Ovary (tissue), 9 donors: Measurements from ENCODE around the gene CRIM1. TPM values are rescaled to one million over a fixed set of nuclear protein-coding genes. Genes with fewer than 3 reads are reported as not detected.
A peak's percentile ranks its signal among the peaks of the same experiment; 100 is the strongest.

ENCODE experiments used
- DNase-seq, 5 donors: peaks; one replicate each; pipeline ENCODE4 v3.0.0-alpha.2; 2019 to 2020
- H3K27ac ChIP-seq, 2 donors: fragments of 200-600 bp; one replicate each; pipeline versions ENCODE4 v1.5.1 to v1.8.0; 2019 to 2022
- H3K27me3 ChIP-seq: fragments of 200-600 bp; one replicate; pipeline ENCODE4 v1.8.0; 2022
- H3K36me3 ChIP-seq: fragments of 200-600 bp; sonication (generic); one replicate; pipeline ENCODE4 v1.5.1; 2019
- H3K4me1 ChIP-seq: one replicate; pipeline ENCODE4 v1.8.1; 2013; ENCODE audit warnings: mild to moderate bottlenecking, moderate library complexity; ENCODE audit not compliant: insufficient read depth
- H3K4me3 ChIP-seq: fragments of 200-600 bp; sonication (generic); one replicate; pipeline ENCODE4 v1.5.1; 2017
- H3K9me3 ChIP-seq, 2 donors: fragments of 200-600 bp in 1 of 2; sonication (generic) in 1 of 2; one replicate each; pipeline versions ENCODE4 v1.5.1 to v1.8.1; 2013 to 2019; ENCODE audit warnings: mild to moderate bottlenecking in 1 of 2, moderate library complexity in 1 of 2
- EP300 ChIP-seq: sonication (generic); formaldehyde crosslinking; IDR thresholded peaks from one replicate; pipeline ENCODE4 v1.6.1; 2017; ENCODE audit warnings: antibody characterized with exemption
- POLR2A ChIP-seq: fragments of 450-650 bp; IDR thresholded peaks from one replicate; pipeline ENCODE4 v1.6.1; 2017; ENCODE audit warnings: antibody characterized with exemption, mild to moderate bottlenecking, moderate library complexity
- WGBS, 3 donors: extraction: QIAGEN DNeasy Blood & Tissue Kit in 1 of 3; methylation state at CpG; one replicate each; pipeline versions ENCODE4 v1.1.5 to v1.1.7; 2013 to 2017; 5-methylcytosine and 5-hydroxymethylcytosine counted together
- intact Hi-C, 4 donors: fragments of 100-400 bp; cut with DNase I; formaldehyde crosslinking; loops; one replicate each; pipeline versions ENCODE4 v1.11.0 to v1.15.1; 2022 to 2023
- polyA plus RNA-seq, 2 donors: library from polyadenylated mRNA; stranded (reverse); fragments of 200-250 nt in 1 of 2; fragments of 350-450 nt in 1 of 2; fragmentation: Illumina TruSeq in 1 of 2; extraction: RNeasy Lipid Tissue Mini Kit (QIAGEN cat#74804) in 1 of 2; gene quantifications; one replicate each; pipeline ENCODE4 v1.2.3, GENCODE V29; 2013 to 2014
- total RNA-seq, 7 donors: library from RNA; depleted of rRNA in 2 of 7; stranded (reverse); fragments of >200 nt in 2 of 7; fragmentation: NEBNext Ultra II Directional in 3 of 7; extraction: Animal tissue kit (Norgen Biotek cat#: 25700) in 3 of 7; gene quantifications; one replicate each; pipeline versions ENCODE4 v1.1.0 to v1.2.4, GENCODE V29; 2016 to 2023
- TF ChIP-seq, protein P1 (sequence below), 3 donors: fragments of 450-650 bp in 2 of 3; fragments of 200-600 bp in 1 of 3; IDR thresholded peaks; one replicate each; pipeline versions ENCODE4 v1.5.1 to v1.8.0; 2016 to 2022; ENCODE audit warnings: antibody characterized with exemption in 3 of 3, mild to moderate bottlenecking in 1 of 3
- donor health status: DM: no; HTN: no; CAD: no; lungs with moderate emphysema.
- donor health status: DM: no; HTN: no; CAD: no.
- donor health status: Bipolar disorder and iron deficiency.
- donor health status: DM: yes; HTN: yes; CAD: no.
- donor health status: DM: no; HTN: no; CAD: no.
- donor health status: DM: yes; HTN: yes; CAD: no.

CRIM1 gene
- total and polyA plus RNA-seq, 9 donors = 38.4 to 134 (median 65.0) TPM

DNA sequence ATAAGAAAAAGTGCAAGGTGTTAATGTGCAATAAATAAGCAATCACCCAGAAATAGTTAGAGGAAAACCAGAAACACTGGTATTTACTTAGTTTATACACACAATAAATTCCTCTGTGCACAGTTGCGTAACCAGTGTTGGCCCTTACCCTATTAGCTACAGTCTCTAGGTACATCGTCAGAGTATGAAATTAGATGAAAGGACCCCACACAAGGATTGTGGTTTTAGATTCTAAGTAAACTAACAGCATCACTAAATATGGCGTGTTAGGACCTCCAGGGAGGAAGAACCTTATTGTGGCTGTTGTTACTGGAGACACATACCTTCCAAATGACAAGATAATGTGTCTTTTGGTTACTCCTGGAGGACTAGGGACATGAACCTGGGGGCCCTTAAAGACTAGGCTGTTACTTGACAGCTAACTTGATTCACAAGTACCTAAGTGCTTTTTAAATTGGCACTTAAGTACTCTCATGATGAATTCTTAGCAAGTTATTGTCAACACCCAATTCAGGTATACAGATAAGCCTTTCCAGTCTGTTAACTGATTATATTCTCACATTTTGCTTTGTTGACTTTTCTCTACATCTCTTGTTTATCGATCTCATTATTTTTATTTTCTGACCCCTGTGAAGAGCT, 127.1 kb downstream of the CRIM1 start:
- intact Hi-C loops = no loop called here
- TF ChIP-seq EP300 = no peak
- TF ChIP-seq, protein P1, sequence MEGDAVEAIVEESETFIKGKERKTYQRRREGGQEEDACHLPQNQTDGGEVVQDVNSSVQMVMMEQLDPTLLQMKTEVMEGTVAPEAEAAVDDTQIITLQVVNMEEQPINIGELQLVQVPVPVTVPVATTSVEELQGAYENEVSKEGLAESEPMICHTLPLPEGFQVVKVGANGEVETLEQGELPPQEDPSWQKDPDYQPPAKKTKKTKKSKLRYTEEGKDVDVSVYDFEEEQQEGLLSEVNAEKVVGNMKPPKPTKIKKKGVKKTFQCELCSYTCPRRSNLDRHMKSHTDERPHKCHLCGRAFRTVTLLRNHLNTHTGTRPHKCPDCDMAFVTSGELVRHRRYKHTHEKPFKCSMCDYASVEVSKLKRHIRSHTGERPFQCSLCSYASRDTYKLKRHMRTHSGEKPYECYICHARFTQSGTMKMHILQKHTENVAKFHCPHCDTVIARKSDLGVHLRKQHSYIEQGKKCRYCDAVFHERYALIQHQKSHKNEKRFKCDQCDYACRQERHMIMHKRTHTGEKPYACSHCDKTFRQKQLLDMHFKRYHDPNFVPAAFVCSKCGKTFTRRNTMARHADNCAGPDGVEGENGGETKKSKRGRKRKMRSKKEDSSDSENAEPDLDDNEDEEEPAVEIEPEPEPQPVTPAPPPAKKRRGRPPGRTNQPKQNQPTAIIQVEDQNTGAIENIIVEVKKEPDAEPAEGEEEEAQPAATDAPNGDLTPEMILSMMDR (IDR thresholded peaks at IDR 0.05) = no peak
- TF ChIP-seq POLR2A = no peak

DNA sequence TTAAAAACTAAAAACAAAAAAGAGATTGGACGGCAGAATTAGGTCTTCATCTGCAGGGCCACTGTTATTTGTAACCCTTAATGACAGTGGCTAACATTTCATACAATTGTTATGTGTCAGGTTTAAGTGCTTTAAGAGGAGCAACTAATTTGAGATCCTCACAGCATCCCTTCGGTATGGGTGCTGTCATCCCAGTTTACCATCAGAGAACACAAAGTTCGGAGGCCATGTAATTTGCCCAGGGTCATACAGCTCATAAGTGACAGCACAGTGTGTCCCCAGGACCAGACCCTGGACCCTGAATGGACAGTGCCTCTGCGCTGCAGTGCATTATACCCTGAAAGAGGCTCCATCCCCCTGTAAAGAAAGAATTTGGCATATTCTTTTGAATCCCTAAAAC, 127.7 kb downstream of the CRIM1 start:
- intact Hi-C loops = no loop called here
- Histone ChIP-seq H3K4me1 (peaks cover 10% of the 10 kb centered on the region), H3K27ac (no peak overlapping the region), H3K4me3 (no peak overlapping the region), H3K36me3 (no peaks in the 10 kb centered on the region), H3K9me3 (no peaks in the 10 kb centered on the region), H3K27me3 (no peaks in the 10 kb centered on the region)
- 96 to 97% (median 97%) methylated on average over 4 of the region's 4 CpGs for WGBS, 3 donors
- DNase-seq = no peak
- TF ChIP-seq, protein P1 (IDR thresholded peaks at IDR 0.05) = no peak
- TF ChIP-seq POLR2A = no peak
- no peak for TF ChIP-seq EP300

More for the DNA sequence above, 127.1 kb downstream of the CRIM1 start:
- 80 to 84% (median 80%) methylated on average over 4 of the region's 4 CpGs for WGBS, 3 donors
- H3K27me3 ChIP-seq = no peaks in the 10 kb centered on the region
- no peaks in the 10 kb centered on the region for H3K36me3 ChIP-seq
- no peak overlapping the region for H3K27ac ChIP-seq
- peaks cover 10% of the 10 kb centered on the region for H3K4me1 ChIP-seq
- DNase-seq = no peak
- no peak overlapping the region for H3K4me3 ChIP-seq
- H3K9me3 ChIP-seq = no peaks in the 10 kb centered on the region

DNA sequence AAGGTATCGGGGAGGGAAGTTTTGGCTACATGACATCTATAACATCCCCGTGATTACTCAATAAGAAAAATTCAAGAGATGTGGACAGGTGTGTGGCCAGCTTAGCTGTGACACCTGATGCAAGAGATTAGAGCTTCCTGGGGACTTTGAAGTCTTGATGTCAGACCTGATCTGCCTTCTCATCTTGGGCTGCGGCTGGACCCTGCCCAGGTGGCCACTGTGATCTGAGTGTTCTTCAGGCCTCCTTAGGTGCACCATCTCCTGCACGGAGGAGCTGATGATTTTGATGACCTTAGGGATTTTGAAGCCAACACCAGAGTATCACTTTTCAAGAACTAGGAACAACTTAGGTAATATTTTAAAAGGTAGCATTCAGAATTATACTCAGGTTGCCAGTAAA, 128.9 kb downstream of the CRIM1 start:
- intact Hi-C loops = no loop called here
- no peak overlapping the region for H3K4me3 ChIP-seq
- TF ChIP-seq, protein P1 (IDR thresholded peaks at IDR 0.05) = no peak
- TF ChIP-seq POLR2A = no peak
- TF ChIP-seq EP300 = no peak
- H3K4me1 ChIP-seq = peaks cover 8% of the 10 kb centered on the region
- 91 to 95% (median 94%) methylated on average over 4 of the region's 4 CpGs for WGBS, 3 donors
- H3K27ac ChIP-seq = no peak overlapping the region
- H3K36me3 ChIP-seq = no peaks in the 10 kb centered on the region
- DNase-seq = no peak
- H3K9me3 ChIP-seq = no peaks in the 10 kb centered on the region
- H3K27me3 ChIP-seq = no peaks in the 10 kb centered on the region

DNA sequence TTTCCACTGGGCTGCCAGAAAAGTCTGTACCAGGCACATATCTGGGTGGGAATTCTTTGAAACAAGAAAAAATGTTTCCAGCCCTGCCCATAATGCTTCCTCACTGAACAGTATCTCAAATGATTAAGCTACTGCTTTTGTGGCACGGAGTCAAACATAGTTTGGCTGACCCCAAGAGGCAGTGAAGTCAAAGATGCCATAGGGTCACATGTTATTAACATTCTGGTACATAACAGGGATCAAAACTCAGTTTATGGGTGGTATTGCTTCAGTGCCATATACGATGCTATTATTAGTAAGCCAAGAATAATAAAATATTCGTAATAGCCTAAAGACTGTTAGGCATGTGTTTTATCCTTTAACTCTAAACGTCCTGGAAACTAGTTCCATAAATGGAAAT, 129.9 kb downstream of the CRIM1 start:
- TF ChIP-seq POLR2A = no peak
- TF ChIP-seq, protein P1 (IDR thresholded peaks at IDR 0.05) = no peak
- no peak for TF ChIP-seq EP300
- no peak for DNase-seq
- Histone ChIP-seq H3K27ac (peak overlapping the region in 1 of 2 donors; percentile 9), H3K4me3 (no peak overlapping the region), H3K9me3 (no peaks in the 10 kb centered on the region), H3K36me3 (no peaks in the 10 kb centered on the region), H3K27me3 (no peaks in the 10 kb centered on the region), H3K4me1 (peaks cover 8% of the 10 kb centered on the region)
- intact Hi-C loops = no loop called here
- 2 to 8% (median 4%) methylated on average over 4 of the region's 4 CpGs for WGBS, 3 donors
